ENCODE measurements around the gene C12orf42.

The C12orf42 gene

DNA sequence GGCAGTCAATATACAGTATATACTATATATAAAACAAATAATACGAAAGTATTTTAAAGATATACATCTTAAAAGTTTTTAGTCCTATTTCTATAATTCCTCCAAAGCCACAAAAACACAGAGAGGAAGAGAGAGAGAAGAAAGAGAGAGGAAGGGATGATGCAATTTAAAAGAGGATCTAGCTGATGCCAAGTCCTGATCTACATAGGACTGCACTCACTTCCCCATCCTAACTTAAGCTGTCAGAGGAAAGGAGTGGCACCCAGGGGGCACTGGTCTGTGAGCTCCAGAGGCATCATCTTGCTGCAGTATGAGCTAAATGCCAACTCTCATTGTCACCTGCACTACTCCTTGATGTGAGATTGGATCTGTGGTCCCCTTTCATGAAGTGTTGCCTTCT lies 95.8 kb downstream of the C12orf42 start:
- H3K36me3 ChIP-seq = no peaks in the 10 kb centered on the region
- H3K27ac ChIP-seq = no peak overlapping the region
- H3K9me3 ChIP-seq (ENCODE audit: severe bottlenecking) = no peaks in the 10 kb centered on the region
- no peak overlapping the region for H3K4me3 ChIP-seq (ENCODE audit: low read depth, low read length)
- TF ChIP-seq, protein P1, sequence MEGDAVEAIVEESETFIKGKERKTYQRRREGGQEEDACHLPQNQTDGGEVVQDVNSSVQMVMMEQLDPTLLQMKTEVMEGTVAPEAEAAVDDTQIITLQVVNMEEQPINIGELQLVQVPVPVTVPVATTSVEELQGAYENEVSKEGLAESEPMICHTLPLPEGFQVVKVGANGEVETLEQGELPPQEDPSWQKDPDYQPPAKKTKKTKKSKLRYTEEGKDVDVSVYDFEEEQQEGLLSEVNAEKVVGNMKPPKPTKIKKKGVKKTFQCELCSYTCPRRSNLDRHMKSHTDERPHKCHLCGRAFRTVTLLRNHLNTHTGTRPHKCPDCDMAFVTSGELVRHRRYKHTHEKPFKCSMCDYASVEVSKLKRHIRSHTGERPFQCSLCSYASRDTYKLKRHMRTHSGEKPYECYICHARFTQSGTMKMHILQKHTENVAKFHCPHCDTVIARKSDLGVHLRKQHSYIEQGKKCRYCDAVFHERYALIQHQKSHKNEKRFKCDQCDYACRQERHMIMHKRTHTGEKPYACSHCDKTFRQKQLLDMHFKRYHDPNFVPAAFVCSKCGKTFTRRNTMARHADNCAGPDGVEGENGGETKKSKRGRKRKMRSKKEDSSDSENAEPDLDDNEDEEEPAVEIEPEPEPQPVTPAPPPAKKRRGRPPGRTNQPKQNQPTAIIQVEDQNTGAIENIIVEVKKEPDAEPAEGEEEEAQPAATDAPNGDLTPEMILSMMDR (IDR thresholded peaks at IDR 0.05; ENCODE audit: low read depth, low read length) = no peak
- no peaks in the 10 kb centered on the region for H3K27me3 ChIP-seq (ENCODE audit: insufficient read depth, low read depth, severe bottlenecking)
- DNase-seq = no peak

DNA sequence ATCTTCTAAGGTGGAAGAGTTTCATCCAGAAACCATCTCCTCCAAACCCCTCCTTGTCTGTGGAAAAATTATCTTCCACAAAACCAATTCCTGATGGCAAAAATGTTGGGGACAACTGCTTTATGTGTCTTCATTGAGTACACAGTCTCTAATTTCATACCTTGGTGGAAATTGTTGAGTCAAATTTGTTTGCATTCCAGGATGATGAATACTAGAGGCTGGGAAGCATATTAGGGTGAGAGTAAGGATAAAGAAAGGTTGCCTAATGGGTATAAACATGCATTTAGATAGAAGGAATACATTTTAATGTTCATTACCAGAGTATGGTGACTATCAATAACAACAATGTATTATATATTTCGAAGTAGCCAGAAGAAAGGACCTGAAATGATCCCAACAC lies 98.2 kb downstream of the C12orf42 start:
- Histone ChIP-seq H3K27me3 (ENCODE audit: insufficient read depth, low read depth, severe bottlenecking) (no peaks in the 10 kb centered on the region), H3K36me3 (no peaks in the 10 kb centered on the region), H3K9me3 (ENCODE audit: severe bottlenecking) (no peaks in the 10 kb centered on the region), H3K4me3 (ENCODE audit: low read depth, low read length) (no peak overlapping the region), H3K27ac (no peak overlapping the region)
- TF ChIP-seq, protein P1 (IDR thresholded peaks at IDR 0.05; ENCODE audit: low read depth, low read length) = no peak
- no peak for DNase-seq

DNA sequence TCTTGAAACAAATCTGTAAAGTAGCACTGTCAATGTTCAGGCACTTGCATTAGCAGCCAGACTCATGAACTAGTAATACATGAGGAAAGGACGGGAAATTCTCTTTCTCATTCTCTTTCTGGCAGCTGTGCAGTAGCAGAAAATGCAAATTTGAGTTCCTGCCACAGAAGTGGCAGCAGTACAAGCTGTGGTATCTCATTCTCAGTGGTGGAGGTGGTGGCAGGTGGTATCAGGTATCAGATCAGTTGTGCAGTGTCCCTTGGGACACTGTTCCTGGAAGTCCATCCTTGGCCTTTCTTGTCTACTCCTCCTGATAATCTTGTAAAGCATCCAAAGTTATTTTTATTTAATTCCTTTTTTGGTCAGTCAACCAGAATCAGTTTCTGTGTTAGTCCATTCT lies 103.0 kb downstream of the C12orf42 start:
- H3K4me3 ChIP-seq (ENCODE audit: low read depth, low read length) = no peak overlapping the region
- no peaks in the 10 kb centered on the region for H3K9me3 ChIP-seq (ENCODE audit: severe bottlenecking)
- H3K36me3 ChIP-seq = no peaks in the 10 kb centered on the region
- H3K27ac ChIP-seq = no peak overlapping the region
- no peaks in the 10 kb centered on the region for H3K27me3 ChIP-seq (ENCODE audit: insufficient read depth, low read depth, severe bottlenecking)
- TF ChIP-seq, protein P1 (IDR thresholded peaks at IDR 0.05; ENCODE audit: low read depth, low read length) = no peak
- DNase-seq = no peak

DNA sequence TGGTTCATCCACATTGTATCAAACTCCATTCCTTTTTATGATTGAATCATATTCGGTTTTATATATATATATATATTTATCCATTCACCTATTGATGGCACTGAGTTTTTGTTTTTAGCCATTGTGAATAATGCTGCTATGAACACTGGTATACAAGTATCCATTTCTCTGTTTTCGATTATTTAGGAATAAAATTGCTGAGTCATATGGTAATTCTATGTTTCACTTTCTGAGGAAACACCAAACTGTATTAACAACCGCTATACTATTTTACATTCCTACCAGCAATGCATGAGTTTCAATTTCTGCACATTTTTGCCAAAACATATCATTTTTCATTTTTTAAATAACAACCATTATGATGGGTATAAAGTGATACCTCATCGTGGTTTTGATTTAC lies 104.7 kb downstream of the C12orf42 start:
- TF ChIP-seq, protein P1 (IDR thresholded peaks at IDR 0.05; ENCODE audit: low read depth, low read length) = no peak
- DNase-seq = no peak
- H3K4me3 ChIP-seq (ENCODE audit: low read depth, low read length) = no peak overlapping the region
- no peaks in the 10 kb centered on the region for H3K9me3 ChIP-seq (ENCODE audit: severe bottlenecking)
- H3K27ac ChIP-seq = no peak overlapping the region
- H3K27me3 ChIP-seq (ENCODE audit: insufficient read depth, low read depth, severe bottlenecking) = no peaks in the 10 kb centered on the region
- no peaks in the 10 kb centered on the region for H3K36me3 ChIP-seq

DNA sequence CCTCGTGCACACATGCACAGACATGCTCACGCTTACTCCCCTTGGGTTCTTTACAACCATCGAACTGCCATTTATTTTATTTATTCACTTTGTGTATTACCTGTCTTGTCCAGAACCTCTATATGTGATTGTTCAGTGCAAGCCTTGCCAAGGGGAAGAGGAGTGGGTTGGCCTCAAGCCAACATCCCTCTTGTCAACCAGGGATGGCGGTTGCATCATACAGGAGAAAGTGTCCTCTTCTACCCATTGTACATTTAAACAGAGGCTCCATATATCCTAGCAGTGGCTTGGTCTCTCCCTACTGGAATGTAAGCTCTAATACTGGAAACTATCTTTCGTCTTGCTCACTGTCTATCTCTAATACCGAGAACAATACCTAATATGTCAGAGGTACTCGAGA lies 108.4 kb downstream of the C12orf42 start:
- no peak for DNase-seq
- TF ChIP-seq, protein P1 (IDR thresholded peaks at IDR 0.05; ENCODE audit: low read depth, low read length) = no peak
- H3K36me3 ChIP-seq = no peaks in the 10 kb centered on the region

DNA sequence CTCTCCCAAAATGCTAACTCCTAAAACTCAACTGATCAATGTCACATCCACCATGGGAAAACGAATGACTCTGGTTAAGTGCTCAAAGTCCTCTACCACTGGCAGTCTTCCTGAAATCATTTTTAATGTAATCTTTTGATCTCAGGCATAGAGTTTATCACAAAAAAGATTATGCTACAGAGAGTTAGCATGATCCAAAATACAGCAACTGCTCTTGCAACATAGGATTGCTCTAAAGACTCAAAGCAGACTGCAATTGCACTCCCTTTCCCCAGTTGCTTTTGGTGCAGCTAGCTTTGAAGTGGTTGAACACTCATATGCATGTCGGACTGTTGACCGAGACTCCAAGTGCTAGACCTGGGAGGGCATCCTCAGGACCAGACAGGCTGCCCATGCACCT lies 109.3 kb downstream of the C12orf42 start:
- Histone ChIP-seq H3K4me3 (ENCODE audit: low read depth, low read length) (no peak overlapping the region), H3K9me3 (ENCODE audit: severe bottlenecking) (no peaks in the 10 kb centered on the region), H3K27me3 (ENCODE audit: insufficient read depth, low read depth, severe bottlenecking) (no peaks in the 10 kb centered on the region), H3K36me3 (no peaks in the 10 kb centered on the region), H3K27ac (no peak overlapping the region)
- no peak for DNase-seq
- TF ChIP-seq, protein P1 (IDR thresholded peaks at IDR 0.05; ENCODE audit: low read depth, low read length) = no peak

More for the DNA sequence above, 108.4 kb downstream of the C12orf42 start:
- no peak overlapping the region for H3K4me3 ChIP-seq (ENCODE audit: low read depth, low read length)
- H3K27me3 ChIP-seq (ENCODE audit: insufficient read depth, low read depth, severe bottlenecking) = no peaks in the 10 kb centered on the region
- no peak overlapping the region for H3K27ac ChIP-seq
- H3K9me3 ChIP-seq (ENCODE audit: severe bottlenecking) = no peaks in the 10 kb centered on the region

Data from WERI-Rb-1 (cell line).